T-helper 2 cell treated with Interferon-gamma antibody and Interleukin-4, amounts not matched to agents 5 μg/mL and 100 μg/mL, for 36 hours (primary cell): ENCODE data around the gene SRGAP2B.
"Not testable (repeated sequence)": the region's sequence is repeated elsewhere in the genome, so short reads cannot be mapped to it uniquely, and the experiment has no call there.

Experiments
- DNase-seq: peaks from one replicate; pipeline ENCODE4 v3.0.0; 2021; ENCODE audit warnings: low spot score
- H3K27ac Mint-ChIP-seq: one replicate; pipeline ENCODE4 v1.8.0; 2021; ENCODE audit warnings: mild to moderate bottlenecking, mixed read lengths
- H3K27me3 Mint-ChIP-seq: one replicate; pipeline ENCODE4 v1.8.0; 2021; ENCODE audit warnings: low read depth, mixed read lengths
- H3K36me3 Mint-ChIP-seq: one replicate; pipeline ENCODE4 v1.8.0; 2021; ENCODE audit warnings: low read depth, mixed read lengths
- H3K4me1 Mint-ChIP-seq: one replicate; pipeline ENCODE4 v1.8.0; 2021; ENCODE audit warnings: low read depth, mixed read lengths
- H3K4me3 Mint-ChIP-seq: one replicate; pipeline ENCODE4 v1.8.0; 2022; ENCODE audit warnings: mild to moderate bottlenecking, moderate library complexity, mixed read lengths
- H3K9me3 Mint-ChIP-seq: one replicate; pipeline ENCODE4 v1.8.0; 2021; ENCODE audit warnings: mixed read lengths

Gene SRGAP2B

GRCh38 chr1:144940054-144940453, 155.1 kb downstream of the SRGAP2B start:
- H3K36me3 Mint-ChIP-seq, DNase-seq, H3K4me1 Mint-ChIP-seq, H3K27me3 Mint-ChIP-seq, H3K9me3 Mint-ChIP-seq, H3K4me3 Mint-ChIP-seq, H3K27ac Mint-ChIP-seq: not testable (repeated sequence)

DNA sequence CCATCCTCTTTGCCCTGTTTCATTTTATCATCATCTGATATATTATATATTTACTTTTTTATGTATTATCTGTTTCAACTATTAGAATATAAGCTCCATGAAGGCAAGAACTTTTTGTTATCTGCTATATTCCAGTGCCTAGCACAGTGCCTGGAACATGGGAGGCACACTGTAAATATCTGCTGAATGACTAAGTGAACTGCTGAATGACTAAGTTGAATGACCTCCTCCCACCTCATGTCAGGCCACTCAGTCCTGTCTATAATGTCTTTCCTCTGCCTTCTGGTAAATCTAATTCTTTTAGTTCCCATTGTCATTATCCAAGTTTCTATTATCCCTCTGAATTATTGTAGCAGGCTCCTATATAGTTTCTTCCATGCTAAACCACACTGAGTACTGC, 156.5 kb downstream of the SRGAP2B start:
- not testable (repeated sequence) for H3K4me1 Mint-ChIP-seq, H3K4me3 Mint-ChIP-seq, H3K27ac Mint-ChIP-seq, H3K9me3 Mint-ChIP-seq, H3K27me3 Mint-ChIP-seq, DNase-seq, H3K36me3 Mint-ChIP-seq

GRCh38 chr1:144936186-144936732, 158.9 kb downstream of the SRGAP2B start:
- DNase-seq, H3K27me3 Mint-ChIP-seq, H3K27ac Mint-ChIP-seq, H3K36me3 Mint-ChIP-seq, H3K4me3 Mint-ChIP-seq, H3K9me3 Mint-ChIP-seq, H3K4me1 Mint-ChIP-seq: not testable (repeated sequence)

DNA sequence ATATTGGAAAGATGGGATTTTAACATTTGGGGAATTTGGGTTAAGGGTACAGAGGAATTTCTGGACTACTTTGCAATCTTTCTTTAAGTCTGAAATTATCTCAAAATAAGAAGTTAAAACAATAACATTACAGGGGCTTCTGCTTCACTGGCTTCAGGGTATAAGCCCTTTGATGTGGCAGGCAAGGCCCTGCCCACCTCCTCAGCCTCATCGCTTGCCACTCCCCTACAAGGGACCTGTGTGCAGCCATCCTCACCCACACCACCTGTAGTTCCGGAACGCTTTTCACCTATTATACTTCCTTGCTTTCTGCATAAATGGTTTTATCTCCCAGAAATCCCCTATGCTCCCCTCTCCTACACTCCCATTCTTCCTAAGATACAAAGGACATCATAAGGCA, 159.8 kb downstream of the SRGAP2B start:
- H3K9me3 Mint-ChIP-seq, H3K36me3 Mint-ChIP-seq, H3K27ac Mint-ChIP-seq: not testable (repeated sequence)

GRCh38 chr1:144933014-144933413, 162.1 kb downstream of the SRGAP2B start:
- H3K36me3 Mint-ChIP-seq, DNase-seq, H3K4me1 Mint-ChIP-seq, H3K27me3 Mint-ChIP-seq, H3K27ac Mint-ChIP-seq, H3K4me3 Mint-ChIP-seq, H3K9me3 Mint-ChIP-seq: not testable (repeated sequence)

More for the DNA sequence above, 159.8 kb downstream of the SRGAP2B start:
- not testable (repeated sequence) for DNase-seq, H3K4me1 Mint-ChIP-seq, H3K27me3 Mint-ChIP-seq, H3K4me3 Mint-ChIP-seq

DNA sequence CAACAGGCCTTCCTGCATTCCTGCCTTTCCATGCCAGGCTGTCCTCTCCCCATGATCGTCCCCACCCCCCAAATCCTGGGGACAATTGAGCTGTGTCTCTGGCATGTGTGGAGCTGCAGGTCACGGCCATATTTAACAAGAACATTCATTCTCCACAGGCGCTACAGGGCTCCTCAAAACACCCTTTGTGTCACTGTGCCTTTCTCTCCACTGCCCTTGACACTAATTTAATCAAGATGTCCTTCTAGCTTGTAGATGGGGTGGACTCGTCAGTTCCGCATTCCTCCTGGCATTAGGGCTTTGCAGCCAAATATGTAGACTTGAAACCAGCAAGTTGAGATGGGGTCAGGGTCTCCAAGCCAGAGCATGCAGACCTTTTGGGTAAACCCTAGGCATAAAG, 163.0 kb downstream of the SRGAP2B start:
- not testable (repeated sequence) for DNase-seq, H3K36me3 Mint-ChIP-seq, H3K27me3 Mint-ChIP-seq, H3K27ac Mint-ChIP-seq, H3K4me3 Mint-ChIP-seq, H3K9me3 Mint-ChIP-seq, H3K4me1 Mint-ChIP-seq

- H3K27ac Mint-ChIP-seq, H3K4me3 Mint-ChIP-seq, H3K9me3 Mint-ChIP-seq, H3K4me1 Mint-ChIP-seq, H3K36me3 Mint-ChIP-seq, H3K27me3 Mint-ChIP-seq, DNase-seq: not testable (repeated sequence)
Observed at GRCh38 chr1:144931553-144931952, 163.6 kb downstream of the SRGAP2B start.

DNA sequence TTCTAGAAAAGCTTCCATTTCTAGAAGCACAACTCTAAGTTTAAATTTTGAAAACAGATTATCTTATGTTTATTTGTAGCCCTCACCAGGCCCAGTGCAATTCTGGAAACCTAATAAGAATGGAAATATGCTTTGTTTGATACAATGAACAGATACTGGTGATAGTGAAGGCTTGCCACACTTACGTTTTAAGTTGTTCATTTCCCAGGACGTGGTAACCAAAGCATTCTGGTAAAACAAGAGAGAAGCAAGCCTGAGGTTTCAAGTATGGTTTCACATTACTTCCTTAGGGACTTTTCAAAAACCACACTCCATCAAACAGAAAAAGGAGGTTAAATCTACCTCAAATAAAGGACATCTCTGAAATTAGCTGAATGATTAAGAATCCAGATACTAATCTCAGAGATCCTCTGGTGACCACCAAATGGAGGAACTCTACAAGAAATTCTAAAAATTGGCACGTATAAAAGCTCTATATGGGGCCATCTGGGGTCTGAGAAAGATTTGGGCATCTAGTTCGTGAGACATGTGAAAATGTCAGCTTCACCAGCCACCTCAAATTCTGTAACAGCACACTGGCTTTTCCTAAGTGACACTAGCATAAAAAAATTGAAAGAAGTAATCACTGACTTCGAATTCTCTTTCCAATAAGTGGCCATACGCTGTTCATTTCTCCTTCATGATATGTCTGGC, 164.9 kb downstream of the SRGAP2B start:
- H3K4me3 Mint-ChIP-seq, H3K27ac Mint-ChIP-seq, H3K27me3 Mint-ChIP-seq, H3K4me1 Mint-ChIP-seq, H3K9me3 Mint-ChIP-seq, H3K36me3 Mint-ChIP-seq, DNase-seq: not testable (repeated sequence)

- H3K27ac Mint-ChIP-seq, H3K27me3 Mint-ChIP-seq, H3K4me3 Mint-ChIP-seq, H3K36me3 Mint-ChIP-seq, DNase-seq, H3K4me1 Mint-ChIP-seq, H3K9me3 Mint-ChIP-seq: not testable (repeated sequence)
Observed at GRCh38 chr1:144927292-144927691, 167.8 kb downstream of the SRGAP2B start.

GRCh38 chr1:144923640-144924039, 171.5 kb downstream of the SRGAP2B start:
- not testable (repeated sequence) for H3K27me3 Mint-ChIP-seq, H3K27ac Mint-ChIP-seq, H3K9me3 Mint-ChIP-seq, H3K36me3 Mint-ChIP-seq, H3K4me3 Mint-ChIP-seq, H3K4me1 Mint-ChIP-seq, DNase-seq

- not testable (repeated sequence) for H3K9me3 Mint-ChIP-seq, H3K27me3 Mint-ChIP-seq, DNase-seq, H3K36me3 Mint-ChIP-seq, H3K4me3 Mint-ChIP-seq, H3K27ac Mint-ChIP-seq, H3K4me1 Mint-ChIP-seq
Observed at GRCh38 chr1:144922785-144923184, 172.3 kb downstream of the SRGAP2B start.

DNA sequence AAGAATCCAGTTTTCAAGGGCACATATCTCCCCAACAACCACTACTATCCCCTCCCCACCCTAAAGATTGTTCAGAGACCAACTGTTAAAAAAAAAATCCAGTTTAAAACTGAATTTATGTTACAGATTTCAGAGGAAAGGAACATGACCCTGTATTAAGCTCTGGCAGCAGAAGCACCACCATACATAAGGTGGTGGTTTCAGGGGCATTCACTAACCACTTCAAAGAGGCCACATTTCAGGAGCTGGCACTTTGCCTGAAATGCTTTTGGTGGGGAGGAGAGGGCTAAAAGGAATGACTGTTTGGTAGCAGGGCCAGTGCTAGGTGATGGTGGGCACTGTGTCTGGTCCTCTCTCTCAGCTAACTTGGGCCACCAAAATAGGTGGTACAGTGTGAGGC, 176.0 kb downstream of the SRGAP2B start:
- not testable (repeated sequence) for DNase-seq, H3K36me3 Mint-ChIP-seq, H3K27me3 Mint-ChIP-seq, H3K27ac Mint-ChIP-seq, H3K4me3 Mint-ChIP-seq, H3K4me1 Mint-ChIP-seq, H3K9me3 Mint-ChIP-seq

DNA sequence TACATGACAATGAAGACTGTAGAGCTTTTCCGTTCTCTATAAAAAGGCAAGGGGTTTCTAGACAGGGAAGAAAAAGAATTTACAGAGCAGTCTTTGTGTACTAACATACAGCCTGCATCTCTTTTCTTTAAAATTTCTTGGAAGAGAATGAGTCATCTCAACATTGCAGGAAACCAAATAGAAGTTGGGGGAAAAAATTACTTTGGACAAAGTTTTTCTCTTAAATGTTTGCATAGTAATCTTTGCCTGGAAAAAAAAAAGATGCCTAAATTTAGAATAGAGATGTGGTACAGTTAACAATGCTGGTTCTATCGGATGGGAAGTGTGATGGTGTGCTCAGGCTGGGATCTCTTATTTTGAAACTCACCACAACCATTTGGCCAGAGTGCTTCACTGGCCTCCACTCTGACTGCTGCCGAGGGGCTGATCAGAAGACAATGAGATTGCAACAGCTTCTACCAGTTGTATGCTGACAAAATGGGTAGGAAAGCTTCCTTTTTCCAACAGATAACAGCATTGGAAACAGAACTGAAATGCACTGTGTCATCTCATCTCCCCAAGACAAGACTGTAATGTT, 177.0 kb downstream of the SRGAP2B start:
- not testable (repeated sequence) for H3K9me3 Mint-ChIP-seq, DNase-seq, H3K27me3 Mint-ChIP-seq, H3K36me3 Mint-ChIP-seq, H3K4me1 Mint-ChIP-seq
- Mint-ChIP-seq H3K4me3 (peak overlapping the region; percentile 26), H3K27ac (peak overlapping the region; percentile 73)

GRCh38 chr1:144917154-144918026, 177.7 kb downstream of the SRGAP2B start:
- not testable (repeated sequence) for DNase-seq, H3K27ac Mint-ChIP-seq, H3K9me3 Mint-ChIP-seq, H3K36me3 Mint-ChIP-seq, H3K4me1 Mint-ChIP-seq, H3K4me3 Mint-ChIP-seq, H3K27me3 Mint-ChIP-seq
